Liver (tissue), 9 donors: ENCODE measurements around the gene ECM2. TPM values are rescaled to one million over a fixed set of nuclear protein-coding genes. Genes with fewer than 3 reads are reported as not detected.
A peak's percentile ranks its signal among the peaks of the same experiment; 100 is the strongest.

ENCODE experiments used
- DNase-seq: peaks from one replicate; pipeline ENCODE4 v3.0.0-alpha.2; 2017; ENCODE audit warnings: low spot score
- H3K27ac ChIP-seq, 2 donors: one replicate each; pipeline ENCODE4 v1.7.0; 2013; ENCODE audit warnings: inconsistent platforms in 2 of 2, low read length in 2 of 2, control low read depth in 1 of 2, low read depth in 1 of 2, mild to moderate bottlenecking in 1 of 2
- H3K27me3 ChIP-seq, 4 donors: one replicate each; pipeline versions ENCODE4 v1.6.1 to v1.7.0; 2013; ENCODE audit warnings: low read length in 3 of 4, inconsistent platforms in 1 of 4, mild to moderate bottlenecking in 1 of 4, moderate library complexity in 1 of 4; ENCODE audit not compliant: control insufficient read depth in 4 of 4, insufficient read depth in 4 of 4
- H3K36me3 ChIP-seq, 4 donors: one replicate each; pipeline versions ENCODE4 v1.6.1 to v1.7.0; 2013; ENCODE audit warnings: low read length in 3 of 4, mild to moderate bottlenecking in 3 of 4, low read depth in 1 of 4, moderate library complexity in 1 of 4; ENCODE audit not compliant: control insufficient read depth in 4 of 4, insufficient read depth in 3 of 4
- H3K4me1 ChIP-seq, 4 donors: one replicate each; pipeline versions ENCODE4 v1.6.1 to v1.7.0; 2013; ENCODE audit warnings: low read length in 3 of 4, mild to moderate bottlenecking in 3 of 4, moderate library complexity in 1 of 4; ENCODE audit not compliant: control insufficient read depth in 4 of 4, insufficient read depth in 4 of 4
- H3K4me3 ChIP-seq, 3 donors: one replicate each; pipeline versions ENCODE4 v1.6.1 to v1.7.0; 2013; ENCODE audit warnings: low read length in 3 of 3, control low read depth in 1 of 3, low read depth in 1 of 3, mild to moderate bottlenecking in 1 of 3
- H3K9ac ChIP-seq, 2 donors: one replicate each; pipeline ENCODE4 v1.7.0; 2013; ENCODE audit warnings: low read length in 2 of 2, mild to moderate bottlenecking in 2 of 2, moderate library complexity in 2 of 2, control low read depth in 1 of 2, low read depth in 1 of 2
- H3K9me3 ChIP-seq, 4 donors: one replicate each; pipeline versions ENCODE4 v1.6.1 to v1.7.0; 2013; ENCODE audit warnings: low read length in 3 of 4; ENCODE audit not compliant: control insufficient read depth in 4 of 4
- ATF3 ChIP-seq: IDR thresholded peaks from 2 replicates; pipeline ENCODE4 v1.6.1; 2016; ENCODE audit warnings: antibody characterized with exemption
- CTCF ChIP-seq: fragments of 150-350 bp; IDR thresholded peaks from 2 replicates; pipeline ENCODE4 v1.5.1; 2017; ENCODE audit warnings: improper control_type of control experiment, low read depth, low read length; ENCODE audit not compliant: missing input control
- EGR1 ChIP-seq, 2 donors: IDR thresholded peaks; 2 replicates each; pipeline ENCODE4 v1.6.1; 2016 to 2018; ENCODE audit warnings: antibody characterized with exemption in 2 of 2, low read depth in 2 of 2
- FOXA1 ChIP-seq: IDR thresholded peaks from 2 replicates; pipeline ENCODE4 v1.6.1; 2016; ENCODE audit warnings: antibody characterized with exemption
- GABPA ChIP-seq, 2 donors: IDR thresholded peaks in 1 of 2; conservative IDR thresholded peaks in 1 of 2; 2 replicates each; pipeline ENCODE4 v1.6.1; 2016; ENCODE audit warnings: antibody characterized with exemption in 2 of 2, mild to moderate bottlenecking in 1 of 2, moderate library complexity in 1 of 2
- HNF4A ChIP-seq, 2 donors: conservative IDR thresholded peaks; 2 replicates each; pipeline ENCODE4 v1.6.1; 2016; ENCODE audit warnings: antibody characterized with exemption in 2 of 2, mild to moderate bottlenecking in 2 of 2
- JUND ChIP-seq, 2 donors: IDR thresholded peaks; 2 replicates each; pipeline ENCODE4 v1.6.1; 2016; ENCODE audit warnings: antibody characterized with exemption in 2 of 2
- NR2F2 ChIP-seq: IDR thresholded peaks from 2 replicates; pipeline ENCODE4 v1.6.1; 2016; ENCODE audit warnings: antibody characterized with exemption
- RAD21 ChIP-seq, 2 donors: IDR thresholded peaks; 2 replicates each; pipeline ENCODE4 v1.6.1; 2016; ENCODE audit warnings: antibody characterized with exemption in 2 of 2, mild to moderate bottlenecking in 2 of 2
- REST ChIP-seq: IDR thresholded peaks from 2 replicates; pipeline ENCODE4 v1.6.1; 2016; ENCODE audit warnings: antibody characterized with exemption, mild to moderate bottlenecking
- YY1 ChIP-seq: IDR thresholded peaks from 2 replicates; pipeline ENCODE4 v1.6.1; 2016; ENCODE audit warnings: antibody characterized with exemption, mild to moderate bottlenecking
- ZBTB33 ChIP-seq: IDR thresholded peaks from 2 replicates; pipeline ENCODE4 v1.6.1; 2016; ENCODE audit warnings: antibody characterized with exemption
- WGBS: extraction: QIAGEN DNeasy Blood & Tissue Kit; methylation state at CpG from one replicate; pipeline ENCODE4 v1.1.7; 2013; 5-methylcytosine and 5-hydroxymethylcytosine counted together
- polyA plus RNA-seq, 2 donors: library from polyadenylated mRNA; stranded (reverse) in 1 of 2; unstranded in 1 of 2; fragments of 200-250 nt in 1 of 2; fragments of >200 nt in 1 of 2; fragmentation: Nextera tagmentation in 1 of 2; extraction: Ambion mirVana in 1 of 2; gene quantifications; one replicate each; pipeline versions ENCODE4 v1.2.1 to v1.2.3, GENCODE V29; 2013 to 2015
- total RNA-seq, 2 donors: library from RNA; depleted of rRNA; stranded (reverse); fragments of >200 nt; gene quantifications; one replicate each; pipeline ENCODE4 v1.2.3, GENCODE V29; 2014
- donor health status: healthy.
- donor health status: healthy.
- donor health status: healthy.
- donor health status: healthy.
- donor health status: healthy.

The ECM2 gene
- total and polyA plus RNA-seq, 4 donors, result 11.6 to 42.0 (median 15.3) TPM

- Histone ChIP-seq H3K4me3 (no peak overlapping the region), H3K4me1 (no peaks in the 10 kb centered on the region), H3K36me3 (no peaks in the 10 kb centered on the region), H3K27me3 (no peaks in the 10 kb centered on the region), H3K9me3 (no peaks in the 10 kb centered on the region), H3K27ac (peak overlapping the region in 1 of 2 donors; percentile 45), H3K9ac (no peak overlapping the region)
- TF ChIP-seq JUND (IDR thresholded peaks at IDR 0.05), result no peak
- no peak for TF ChIP-seq FOXA1
- no peak for TF ChIP-seq ZBTB33
- no peak for TF ChIP-seq REST
- no peak for TF ChIP-seq ATF3
- no peak for TF ChIP-seq GABPA (IDR thresholded peaks at IDR 0.05 in 1 of 2, conservative IDR thresholded peaks at IDR 0.05 in 1 of 2)
- no peak for TF ChIP-seq YY1
- no peak for TF ChIP-seq NR2F2
- no peak for TF ChIP-seq CTCF
- TF ChIP-seq RAD21 (IDR thresholded peaks at IDR 0.05), result no peak
- TF ChIP-seq HNF4A (conservative IDR thresholded peaks at IDR 0.05), result no peak
- no peak for DNase-seq
- 84% methylated on average over 3 of the region's 3 CpGs for WGBS
Measured at GRCh38 chr9:92484563-92484962, 51.2 kb downstream of the ECM2 start.

- H3K4me1 ChIP-seq, result no peaks in the 10 kb centered on the region
- H3K27ac ChIP-seq, result peak overlapping the region in 1 of 2 donors; percentile 57
- no peak for DNase-seq
- H3K27me3 ChIP-seq, result no peaks in the 10 kb centered on the region
- no peak overlapping the region for H3K4me3 ChIP-seq
- no peak for TF ChIP-seq EGR1 (IDR thresholded peaks at IDR 0.05; ENCODE audit: low read depth in 2 of 2)
- 83% methylated on average over 5 of the region's 5 CpGs for WGBS
- H3K9ac ChIP-seq, result no peak overlapping the region
- no peaks in the 10 kb centered on the region for H3K36me3 ChIP-seq
- H3K9me3 ChIP-seq, result no peaks in the 10 kb centered on the region
Measured at GRCh38 chr9:92483627-92484545, 51.9 kb downstream of the ECM2 start.
